Liver (tissue), 9 donors: ENCODE measurements around the gene GARIN5A. TPM values are rescaled to one million over a fixed set of nuclear protein-coding genes. Genes with fewer than 3 reads are reported as not detected.

Experiments used
- DNase-seq: peaks from one replicate; pipeline ENCODE4 v3.0.0-alpha.2; 2017; ENCODE audit warnings: low spot score
- H3K27ac ChIP-seq, 2 donors: one replicate each; pipeline ENCODE4 v1.7.0; 2013; ENCODE audit warnings: inconsistent platforms in 2 of 2, low read length in 2 of 2, control low read depth in 1 of 2, low read depth in 1 of 2, mild to moderate bottlenecking in 1 of 2
- H3K27me3 ChIP-seq, 4 donors: one replicate each; pipeline versions ENCODE4 v1.6.1 to v1.7.0; 2013; ENCODE audit warnings: low read length in 3 of 4, inconsistent platforms in 1 of 4, mild to moderate bottlenecking in 1 of 4, moderate library complexity in 1 of 4; ENCODE audit not compliant: control insufficient read depth in 4 of 4, insufficient read depth in 4 of 4
- H3K36me3 ChIP-seq, 4 donors: one replicate each; pipeline versions ENCODE4 v1.6.1 to v1.7.0; 2013; ENCODE audit warnings: low read length in 3 of 4, mild to moderate bottlenecking in 3 of 4, low read depth in 1 of 4, moderate library complexity in 1 of 4; ENCODE audit not compliant: control insufficient read depth in 4 of 4, insufficient read depth in 3 of 4
- H3K4me1 ChIP-seq, 4 donors: one replicate each; pipeline versions ENCODE4 v1.6.1 to v1.7.0; 2013; ENCODE audit warnings: low read length in 3 of 4, mild to moderate bottlenecking in 3 of 4, moderate library complexity in 1 of 4; ENCODE audit not compliant: control insufficient read depth in 4 of 4, insufficient read depth in 4 of 4
- H3K4me3 ChIP-seq, 3 donors: one replicate each; pipeline versions ENCODE4 v1.6.1 to v1.7.0; 2013; ENCODE audit warnings: low read length in 3 of 3, control low read depth in 1 of 3, low read depth in 1 of 3, mild to moderate bottlenecking in 1 of 3
- H3K9ac ChIP-seq, 2 donors: one replicate each; pipeline ENCODE4 v1.7.0; 2013; ENCODE audit warnings: low read length in 2 of 2, mild to moderate bottlenecking in 2 of 2, moderate library complexity in 2 of 2, control low read depth in 1 of 2, low read depth in 1 of 2
- H3K9me3 ChIP-seq, 4 donors: one replicate each; pipeline versions ENCODE4 v1.6.1 to v1.7.0; 2013; ENCODE audit warnings: low read length in 3 of 4; ENCODE audit not compliant: control insufficient read depth in 4 of 4
- EGR1 ChIP-seq, 2 donors: IDR thresholded peaks; 2 replicates each; pipeline ENCODE4 v1.6.1; 2016 to 2018; ENCODE audit warnings: antibody characterized with exemption in 2 of 2, low read depth in 2 of 2
- FOXA1 ChIP-seq: IDR thresholded peaks from 2 replicates; pipeline ENCODE4 v1.6.1; 2016; ENCODE audit warnings: antibody characterized with exemption
- FOXA2 ChIP-seq: IDR thresholded peaks from 2 replicates; pipeline ENCODE4 v1.6.1; 2016; ENCODE audit warnings: antibody characterized with exemption
- GABPA ChIP-seq, 2 donors: IDR thresholded peaks in 1 of 2; conservative IDR thresholded peaks in 1 of 2; 2 replicates each; pipeline ENCODE4 v1.6.1; 2016; ENCODE audit warnings: antibody characterized with exemption in 2 of 2, mild to moderate bottlenecking in 1 of 2, moderate library complexity in 1 of 2
- HNF4A ChIP-seq, 2 donors: conservative IDR thresholded peaks; 2 replicates each; pipeline ENCODE4 v1.6.1; 2016; ENCODE audit warnings: antibody characterized with exemption in 2 of 2, mild to moderate bottlenecking in 2 of 2
- HNF4G ChIP-seq: IDR thresholded peaks from 2 replicates; pipeline ENCODE4 v1.6.1; 2016; ENCODE audit warnings: antibody characterized with exemption
- JUND ChIP-seq, 2 donors: IDR thresholded peaks; 2 replicates each; pipeline ENCODE4 v1.6.1; 2016; ENCODE audit warnings: antibody characterized with exemption in 2 of 2
- NR2F2 ChIP-seq: IDR thresholded peaks from 2 replicates; pipeline ENCODE4 v1.6.1; 2016; ENCODE audit warnings: antibody characterized with exemption
- RAD21 ChIP-seq, 2 donors: IDR thresholded peaks; 2 replicates each; pipeline ENCODE4 v1.6.1; 2016; ENCODE audit warnings: antibody characterized with exemption in 2 of 2, mild to moderate bottlenecking in 2 of 2
- RXRA ChIP-seq, 2 donors: IDR thresholded peaks; 2 replicates each; pipeline ENCODE4 v1.6.1; 2017 to 2018; ENCODE audit warnings: antibody characterized with exemption in 2 of 2, mild to moderate bottlenecking in 1 of 2
- SP1 ChIP-seq: IDR thresholded peaks from 2 replicates; pipeline ENCODE4 v1.6.1; 2018; ENCODE audit warnings: antibody characterized with exemption, mild to moderate bottlenecking
- TAF1 ChIP-seq: conservative IDR thresholded peaks from 2 replicates; pipeline ENCODE4 v1.6.1; 2016; ENCODE audit warnings: antibody characterized with exemption, mild to moderate bottlenecking
- YY1 ChIP-seq: IDR thresholded peaks from 2 replicates; pipeline ENCODE4 v1.6.1; 2016; ENCODE audit warnings: antibody characterized with exemption, mild to moderate bottlenecking
- WGBS: extraction: QIAGEN DNeasy Blood & Tissue Kit; methylation state at CpG from one replicate; pipeline ENCODE4 v1.1.7; 2013; 5-methylcytosine and 5-hydroxymethylcytosine counted together
- polyA plus RNA-seq, 2 donors: library from polyadenylated mRNA; stranded (reverse) in 1 of 2; unstranded in 1 of 2; fragments of 200-250 nt in 1 of 2; fragments of >200 nt in 1 of 2; fragmentation: Nextera tagmentation in 1 of 2; extraction: Ambion mirVana in 1 of 2; gene quantifications; one replicate each; pipeline versions ENCODE4 v1.2.1 to v1.2.3, GENCODE V29; 2013 to 2015
- total RNA-seq, 2 donors: library from RNA; depleted of rRNA; stranded (reverse); fragments of >200 nt; gene quantifications; one replicate each; pipeline ENCODE4 v1.2.3, GENCODE V29; 2014
- TF ChIP-seq, protein P1 (sequence below): IDR thresholded peaks from 2 replicates; pipeline ENCODE4 v1.6.1; 2016; ENCODE audit warnings: antibody characterized with exemption
- TF ChIP-seq, protein P2 (sequence below): IDR thresholded peaks from 2 replicates; pipeline ENCODE4 v1.6.1; 2016; ENCODE audit warnings: antibody characterized with exemption, mild to moderate bottlenecking
- TF ChIP-seq, protein P3 (sequence below): fragments of 150-350 bp; IDR thresholded peaks from 2 replicates; pipeline ENCODE4 v1.5.1; 2017; ENCODE audit warnings: improper control_type of control experiment, low read depth, low read length; ENCODE audit not compliant: missing input control
- TF ChIP-seq, protein P4 (sequence below): IDR thresholded peaks from 2 replicates; pipeline ENCODE4 v1.6.1; 2016; ENCODE audit warnings: antibody characterized with exemption
- TF ChIP-seq, protein P5 (sequence below): IDR thresholded peaks from 2 replicates; pipeline ENCODE4 v1.6.1; 2016; ENCODE audit warnings: antibody characterized with exemption
- donor health status: healthy.
- donor health status: healthy.
- donor health status: healthy.
- donor health status: healthy.
- donor health status: healthy.

GARIN5A gene
- total and polyA plus RNA-seq, 4 donors: 0.42 to 1.7 (median 1.1) TPM

DNA sequence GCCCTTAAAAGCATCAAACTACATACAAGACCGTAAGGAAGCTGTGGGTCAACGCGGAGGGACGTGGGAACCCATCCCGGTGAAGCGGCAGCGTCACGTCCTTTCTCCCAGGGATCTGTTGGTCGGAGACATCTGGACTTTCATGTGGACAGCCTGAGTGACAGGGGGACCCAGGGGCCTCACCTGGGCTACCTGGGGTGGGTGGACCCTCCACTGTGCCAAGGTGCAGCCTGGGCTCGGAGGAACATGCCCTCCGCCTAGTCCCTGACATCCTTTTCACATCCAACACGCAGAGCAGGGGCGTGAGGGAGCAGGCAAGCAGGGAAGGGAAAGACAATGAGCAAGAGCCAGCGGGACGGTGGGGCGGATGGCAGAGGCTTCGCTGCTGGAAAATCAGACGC lies 13.8 kb upstream of the GARIN5A start (continued):
- TF ChIP-seq NR2F2: no peak

DNA sequence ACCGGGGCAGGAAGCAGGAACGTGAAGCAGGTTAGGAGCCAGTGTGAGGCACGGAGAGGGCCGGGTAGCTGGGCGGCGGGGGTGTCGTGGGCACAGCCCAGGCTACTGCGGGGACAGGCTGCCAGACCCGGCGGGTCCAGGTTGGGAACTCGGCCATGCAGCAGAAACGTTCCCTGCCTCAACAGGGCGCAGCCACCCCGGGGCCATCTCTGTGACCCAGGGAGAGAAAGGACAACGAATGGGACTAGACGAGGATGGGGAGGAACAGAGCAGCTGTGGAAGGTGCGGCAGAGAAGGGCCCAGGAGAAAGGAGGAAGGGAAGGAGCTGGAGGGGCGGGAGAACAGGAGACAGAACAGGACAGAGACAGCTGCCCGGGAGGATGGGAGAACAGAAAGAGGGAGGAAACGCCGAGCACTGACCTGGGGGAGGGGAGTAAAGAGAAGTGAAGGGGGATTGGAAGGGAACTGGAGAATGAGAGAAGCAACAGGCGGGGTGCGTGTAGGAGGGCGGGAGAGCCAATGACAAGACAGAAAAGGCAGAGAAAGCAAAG lies 12.9 kb upstream of the GARIN5A start:
- Histone ChIP-seq H3K4me3 (no peak overlapping the region), H3K9ac (no peak overlapping the region), H3K27ac (no peak overlapping the region), H3K36me3 (no peaks in the 10 kb centered on the region), H3K9me3 (no peaks in the 10 kb centered on the region), H3K27me3 (no peaks in the 10 kb centered on the region), H3K4me1 (no peaks in the 10 kb centered on the region)
- no peak for DNase-seq
- 55% methylated on average over 24 of the region's 24 CpGs for WGBS
- no peak for TF ChIP-seq TAF1
- no peak for TF ChIP-seq NR2F2
- no peak for TF ChIP-seq FOXA1
- no peak for TF ChIP-seq RAD21 (IDR thresholded peaks at IDR 0.05)
- no peak for TF ChIP-seq HNF4A (conservative IDR thresholded peaks at IDR 0.05)

DNA sequence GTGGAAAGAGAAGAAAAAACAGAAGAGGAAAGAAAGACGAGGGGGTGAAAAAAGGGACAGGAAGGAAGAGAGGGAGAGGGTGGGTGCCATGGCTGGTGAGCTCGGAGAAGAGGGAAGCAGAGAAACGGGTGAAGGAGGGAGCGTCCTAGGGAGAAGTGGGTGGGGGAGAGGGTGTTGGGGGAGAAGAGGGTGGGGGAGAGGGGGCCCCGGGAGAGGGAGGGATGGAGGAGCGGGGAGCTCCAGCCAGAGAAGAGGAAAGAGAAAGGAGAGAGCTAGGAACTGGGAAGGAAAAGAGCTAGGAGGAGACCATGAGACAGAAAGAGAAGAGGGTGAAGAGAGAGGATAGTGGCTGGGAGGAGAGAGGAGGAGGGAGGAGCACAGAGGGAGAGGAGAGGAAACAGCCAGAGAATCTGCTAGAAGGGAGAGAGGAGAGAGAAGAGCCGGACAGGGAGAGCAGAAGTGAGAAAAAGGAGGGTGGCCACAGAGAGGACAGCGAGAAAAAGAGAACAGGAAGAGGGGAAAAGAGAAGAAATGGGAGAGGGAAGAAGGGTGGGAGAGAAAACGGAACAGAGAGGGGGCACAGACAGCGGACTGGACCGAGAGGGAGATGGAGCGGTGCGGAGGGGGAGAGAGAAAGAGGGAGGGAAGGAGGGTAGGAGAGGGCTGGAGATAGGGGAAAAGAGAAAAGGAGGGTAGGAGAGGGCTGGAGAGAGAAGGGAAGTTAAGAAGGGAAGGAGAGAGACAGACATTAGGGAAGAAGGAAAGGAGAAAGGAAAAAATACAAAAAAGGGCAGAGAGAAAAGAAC lies 11.9 kb upstream of the GARIN5A start:
- Histone ChIP-seq H3K9me3 (no peaks in the 10 kb centered on the region), H3K27ac (no peak overlapping the region), H3K27me3 (no peaks in the 10 kb centered on the region), H3K4me3 (no peak overlapping the region), H3K4me1 (no peaks in the 10 kb centered on the region), H3K36me3 (no peaks in the 10 kb centered on the region), H3K9ac (no peak overlapping the region)
- TF ChIP-seq, protein P1, sequence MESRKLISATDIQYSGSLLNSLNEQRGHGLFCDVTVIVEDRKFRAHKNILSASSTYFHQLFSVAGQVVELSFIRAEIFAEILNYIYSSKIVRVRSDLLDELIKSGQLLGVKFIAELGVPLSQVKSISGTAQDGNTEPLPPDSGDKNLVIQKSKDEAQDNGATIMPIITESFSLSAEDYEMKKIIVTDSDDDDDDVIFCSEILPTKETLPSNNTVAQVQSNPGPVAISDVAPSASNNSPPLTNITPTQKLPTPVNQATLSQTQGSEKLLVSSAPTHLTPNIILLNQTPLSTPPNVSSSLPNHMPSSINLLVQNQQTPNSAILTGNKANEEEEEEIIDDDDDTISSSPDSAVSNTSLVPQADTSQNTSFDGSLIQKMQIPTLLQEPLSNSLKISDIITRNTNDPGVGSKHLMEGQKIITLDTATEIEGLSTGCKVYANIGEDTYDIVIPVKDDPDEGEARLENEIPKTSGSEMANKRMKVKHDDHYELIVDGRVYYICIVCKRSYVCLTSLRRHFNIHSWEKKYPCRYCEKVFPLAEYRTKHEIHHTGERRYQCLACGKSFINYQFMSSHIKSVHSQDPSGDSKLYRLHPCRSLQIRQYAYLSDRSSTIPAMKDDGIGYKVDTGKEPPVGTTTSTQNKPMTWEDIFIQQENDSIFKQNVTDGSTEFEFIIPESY: no peak
- TF ChIP-seq NR2F2 (no peak), HNF4G (no peak), RAD21 (IDR thresholded peaks at IDR 0.05) (no peak), TAF1 (no peak), SP1 (no peak), GABPA (IDR thresholded peaks at IDR 0.05 in 1 of 2, conservative IDR thresholded peaks at IDR 0.05 in 1 of 2) (no peak), HNF4A (conservative IDR thresholded peaks at IDR 0.05) (no peak), FOXA2 (no peak), EGR1 (IDR thresholded peaks at IDR 0.05; ENCODE audit: low read depth in 2 of 2) (no peak), RXRA (IDR thresholded peaks at IDR 0.05) (no peak), YY1 (no peak), JUND (IDR thresholded peaks at IDR 0.05) (no peak), FOXA1 (no peak)
- TF ChIP-seq, protein P2, sequence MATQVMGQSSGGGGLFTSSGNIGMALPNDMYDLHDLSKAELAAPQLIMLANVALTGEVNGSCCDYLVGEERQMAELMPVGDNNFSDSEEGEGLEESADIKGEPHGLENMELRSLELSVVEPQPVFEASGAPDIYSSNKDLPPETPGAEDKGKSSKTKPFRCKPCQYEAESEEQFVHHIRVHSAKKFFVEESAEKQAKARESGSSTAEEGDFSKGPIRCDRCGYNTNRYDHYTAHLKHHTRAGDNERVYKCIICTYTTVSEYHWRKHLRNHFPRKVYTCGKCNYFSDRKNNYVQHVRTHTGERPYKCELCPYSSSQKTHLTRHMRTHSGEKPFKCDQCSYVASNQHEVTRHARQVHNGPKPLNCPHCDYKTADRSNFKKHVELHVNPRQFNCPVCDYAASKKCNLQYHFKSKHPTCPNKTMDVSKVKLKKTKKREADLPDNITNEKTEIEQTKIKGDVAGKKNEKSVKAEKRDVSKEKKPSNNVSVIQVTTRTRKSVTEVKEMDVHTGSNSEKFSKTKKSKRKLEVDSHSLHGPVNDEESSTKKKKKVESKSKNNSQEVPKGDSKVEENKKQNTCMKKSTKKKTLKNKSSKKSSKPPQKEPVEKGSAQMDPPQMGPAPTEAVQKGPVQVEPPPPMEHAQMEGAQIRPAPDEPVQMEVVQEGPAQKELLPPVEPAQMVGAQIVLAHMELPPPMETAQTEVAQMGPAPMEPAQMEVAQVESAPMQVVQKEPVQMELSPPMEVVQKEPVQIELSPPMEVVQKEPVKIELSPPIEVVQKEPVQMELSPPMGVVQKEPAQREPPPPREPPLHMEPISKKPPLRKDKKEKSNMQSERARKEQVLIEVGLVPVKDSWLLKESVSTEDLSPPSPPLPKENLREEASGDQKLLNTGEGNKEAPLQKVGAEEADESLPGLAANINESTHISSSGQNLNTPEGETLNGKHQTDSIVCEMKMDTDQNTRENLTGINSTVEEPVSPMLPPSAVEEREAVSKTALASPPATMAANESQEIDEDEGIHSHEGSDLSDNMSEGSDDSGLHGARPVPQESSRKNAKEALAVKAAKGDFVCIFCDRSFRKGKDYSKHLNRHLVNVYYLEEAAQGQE: no peak
- TF ChIP-seq, protein P3, sequence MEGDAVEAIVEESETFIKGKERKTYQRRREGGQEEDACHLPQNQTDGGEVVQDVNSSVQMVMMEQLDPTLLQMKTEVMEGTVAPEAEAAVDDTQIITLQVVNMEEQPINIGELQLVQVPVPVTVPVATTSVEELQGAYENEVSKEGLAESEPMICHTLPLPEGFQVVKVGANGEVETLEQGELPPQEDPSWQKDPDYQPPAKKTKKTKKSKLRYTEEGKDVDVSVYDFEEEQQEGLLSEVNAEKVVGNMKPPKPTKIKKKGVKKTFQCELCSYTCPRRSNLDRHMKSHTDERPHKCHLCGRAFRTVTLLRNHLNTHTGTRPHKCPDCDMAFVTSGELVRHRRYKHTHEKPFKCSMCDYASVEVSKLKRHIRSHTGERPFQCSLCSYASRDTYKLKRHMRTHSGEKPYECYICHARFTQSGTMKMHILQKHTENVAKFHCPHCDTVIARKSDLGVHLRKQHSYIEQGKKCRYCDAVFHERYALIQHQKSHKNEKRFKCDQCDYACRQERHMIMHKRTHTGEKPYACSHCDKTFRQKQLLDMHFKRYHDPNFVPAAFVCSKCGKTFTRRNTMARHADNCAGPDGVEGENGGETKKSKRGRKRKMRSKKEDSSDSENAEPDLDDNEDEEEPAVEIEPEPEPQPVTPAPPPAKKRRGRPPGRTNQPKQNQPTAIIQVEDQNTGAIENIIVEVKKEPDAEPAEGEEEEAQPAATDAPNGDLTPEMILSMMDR: no peak
- TF ChIP-seq, protein P4, sequence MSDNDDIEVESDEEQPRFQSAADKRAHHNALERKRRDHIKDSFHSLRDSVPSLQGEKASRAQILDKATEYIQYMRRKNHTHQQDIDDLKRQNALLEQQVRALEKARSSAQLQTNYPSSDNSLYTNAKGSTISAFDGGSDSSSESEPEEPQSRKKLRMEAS: no peak
- TF ChIP-seq, protein P5, sequence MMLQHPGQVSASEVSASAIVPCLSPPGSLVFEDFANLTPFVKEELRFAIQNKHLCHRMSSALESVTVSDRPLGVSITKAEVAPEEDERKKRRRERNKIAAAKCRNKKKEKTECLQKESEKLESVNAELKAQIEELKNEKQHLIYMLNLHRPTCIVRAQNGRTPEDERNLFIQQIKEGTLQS: no peak
- no peak for DNase-seq
- 51% methylated on average over 13 of the region's 13 CpGs for WGBS
